ENCODE measurements around the gene TSACC.
"Not testable (repeated sequence)": the region's sequence is repeated elsewhere in the genome, so short reads cannot be mapped to it uniquely, and the experiment has no call there.

The TSACC gene

GRCh38 chr1:156323179-156323578, 15.1 kb upstream of the TSACC start:
- not testable (repeated sequence) for H3K4me3 Mint-ChIP-seq; H3K27me3 Mint-ChIP-seq (ENCODE audit: low read depth); H3K27ac Mint-ChIP-seq; H3K9me3 Mint-ChIP-seq; DNase-seq (ENCODE audit: low spot score); H3K4me1 Mint-ChIP-seq (ENCODE audit: low read depth)
- H3K36me3 Mint-ChIP-seq (ENCODE audit: low read depth) = peaks cover 58% of the 10 kb centered on the region

GRCh38 chr1:156336242-156336641, 2.1 kb upstream of the TSACC start:
- Mint-ChIP-seq H3K27ac (no peak overlapping the region), H3K4me1 (ENCODE audit: low read depth) (peaks cover 19% of the 10 kb centered on the region), H3K9me3 (no peaks in the 10 kb centered on the region), H3K4me3 (peak overlapping the region; percentile 95), H3K36me3 (ENCODE audit: low read depth) (peaks cover 48% of the 10 kb centered on the region), H3K27me3 (ENCODE audit: low read depth) (no peaks in the 10 kb centered on the region)
- DNase-seq (ENCODE audit: low spot score) = no peak

GRCh38 chr1:156337052-156337887, 1.1 kb upstream of the TSACC start:
- Mint-ChIP-seq H3K4me3 (peak overlapping the region; percentile 95), H3K9me3 (no peaks in the 10 kb centered on the region), H3K36me3 (ENCODE audit: low read depth) (peaks cover 43% of the 10 kb centered on the region), H3K4me1 (ENCODE audit: low read depth) (peaks cover 19% of the 10 kb centered on the region), H3K27me3 (ENCODE audit: low read depth) (no peaks in the 10 kb centered on the region), H3K27ac (peak overlapping the region; percentile 98)
- peak; percentile 5 for DNase-seq (ENCODE audit: low spot score)

- peak overlapping the region; percentile 98 for H3K27ac Mint-ChIP-seq
- DNase-seq (ENCODE audit: low spot score) = no peak
- no peaks in the 10 kb centered on the region for H3K27me3 Mint-ChIP-seq (ENCODE audit: low read depth)
- no peaks in the 10 kb centered on the region for H3K9me3 Mint-ChIP-seq
- H3K36me3 Mint-ChIP-seq (ENCODE audit: low read depth) = peaks cover 38% of the 10 kb centered on the region
- peak overlapping the region; percentile 95 for H3K4me3 Mint-ChIP-seq
- H3K4me1 Mint-ChIP-seq (ENCODE audit: low read depth) = peaks cover 19% of the 10 kb centered on the region
These were observed 492 bp upstream of the TSACC start for GRCh38 chr1:156337888-156338179.

GRCh38 chr1:156342166-156342955, 4.0 kb downstream of the TSACC start:
- H3K4me1 Mint-ChIP-seq (ENCODE audit: low read depth) = no peaks in the 10 kb centered on the region

GRCh38 chr1:156344409-156344808, 6.1 kb downstream of the TSACC start:
- H3K9me3 Mint-ChIP-seq = no peaks in the 10 kb centered on the region
- no peak overlapping the region for H3K27ac Mint-ChIP-seq
- H3K36me3 Mint-ChIP-seq (ENCODE audit: low read depth) = no peaks in the 10 kb centered on the region
- DNase-seq (ENCODE audit: low spot score) = no peak
- no peaks in the 10 kb centered on the region for H3K4me1 Mint-ChIP-seq (ENCODE audit: low read depth)
- H3K27me3 Mint-ChIP-seq (ENCODE audit: low read depth) = peaks cover 26% of the 10 kb centered on the region
- no peak overlapping the region for H3K4me3 Mint-ChIP-seq

More at GRCh38 chr1:156342166-156342955, 4.0 kb downstream of the TSACC start:
- Mint-ChIP-seq H3K9me3 (no peaks in the 10 kb centered on the region), H3K36me3 (ENCODE audit: low read depth) (peaks cover 6% of the 10 kb centered on the region), H3K27ac (no peak overlapping the region), H3K4me3 (no peak overlapping the region), H3K27me3 (ENCODE audit: low read depth) (peaks cover 20% of the 10 kb centered on the region)
- DNase-seq (ENCODE audit: low spot score) = no peak

- H3K27me3 Mint-ChIP-seq (ENCODE audit: low read depth) = peaks cover 26% of the 10 kb centered on the region
- not testable (repeated sequence) for H3K36me3 Mint-ChIP-seq (ENCODE audit: low read depth); H3K27ac Mint-ChIP-seq; H3K4me3 Mint-ChIP-seq; H3K9me3 Mint-ChIP-seq; H3K4me1 Mint-ChIP-seq (ENCODE audit: low read depth); DNase-seq (ENCODE audit: low spot score)
These were observed 7.7 kb downstream of the TSACC start for GRCh38 chr1:156346035-156346434.

- Mint-ChIP-seq H3K27me3 (ENCODE audit: low read depth) (peaks cover 26% of the 10 kb centered on the region), H3K36me3 (ENCODE audit: low read depth) (no peaks in the 10 kb centered on the region), H3K4me1 (ENCODE audit: low read depth) (peaks cover 4% of the 10 kb centered on the region), H3K4me3 (no peak overlapping the region), H3K9me3 (no peaks in the 10 kb centered on the region), H3K27ac (no peak overlapping the region)
- no peak for DNase-seq (ENCODE audit: low spot score)
These were observed 8.3 kb downstream of the TSACC start for GRCh38 chr1:156346636-156347035.

GRCh38 chr1:156347331-156347730, 9.0 kb downstream of the TSACC start:
- Mint-ChIP-seq H3K27me3 (ENCODE audit: low read depth) (peaks cover 28% of the 10 kb centered on the region), H3K9me3 (no peaks in the 10 kb centered on the region), H3K4me3 (no peak overlapping the region), H3K36me3 (ENCODE audit: low read depth) (no peaks in the 10 kb centered on the region), H3K4me1 (ENCODE audit: low read depth) (peaks cover 4% of the 10 kb centered on the region), H3K27ac (no peak overlapping the region)
- no peak for DNase-seq (ENCODE audit: low spot score)

GRCh38 chr1:156352481-156352880, 14.2 kb downstream of the TSACC start:
- peaks cover 23% of the 10 kb centered on the region for H3K27me3 Mint-ChIP-seq (ENCODE audit: low read depth)
- DNase-seq (ENCODE audit: low spot score); H3K4me3 Mint-ChIP-seq; H3K36me3 Mint-ChIP-seq (ENCODE audit: low read depth); H3K4me1 Mint-ChIP-seq (ENCODE audit: low read depth); H3K9me3 Mint-ChIP-seq; H3K27ac Mint-ChIP-seq: not testable (repeated sequence)

GRCh38 chr1:156356262-156356874, 18.0 kb downstream of the TSACC start:
- Mint-ChIP-seq H3K27me3 (ENCODE audit: low read depth) (peaks cover 45% of the 10 kb centered on the region), H3K27ac (no peak overlapping the region), H3K36me3 (ENCODE audit: low read depth) (no peaks in the 10 kb centered on the region), H3K4me1 (ENCODE audit: low read depth) (peaks cover 5% of the 10 kb centered on the region), H3K4me3 (no peak overlapping the region), H3K9me3 (no peaks in the 10 kb centered on the region)
- DNase-seq (ENCODE audit: low spot score) = no peak

GRCh38 chr1:156356875-156357534, 18.7 kb downstream of the TSACC start:
- H3K27me3 Mint-ChIP-seq (ENCODE audit: low read depth) = peaks cover 45% of the 10 kb centered on the region
- H3K36me3 Mint-ChIP-seq (ENCODE audit: low read depth) = no peaks in the 10 kb centered on the region
- DNase-seq (ENCODE audit: low spot score) = peak; percentile 65
- H3K9me3 Mint-ChIP-seq = no peaks in the 10 kb centered on the region
- H3K27ac Mint-ChIP-seq = no peak overlapping the region
- H3K4me1 Mint-ChIP-seq (ENCODE audit: low read depth) = peaks cover 4% of the 10 kb centered on the region
- H3K4me3 Mint-ChIP-seq = no peak overlapping the region

- Mint-ChIP-seq H3K4me1 (ENCODE audit: low read depth) (peaks cover 4% of the 10 kb centered on the region), H3K36me3 (ENCODE audit: low read depth) (no peaks in the 10 kb centered on the region), H3K4me3 (no peak overlapping the region), H3K9me3 (no peaks in the 10 kb centered on the region), H3K27ac (no peak overlapping the region), H3K27me3 (ENCODE audit: low read depth) (peaks cover 40% of the 10 kb centered on the region)
- DNase-seq (ENCODE audit: low spot score) = no peak
These were observed 19.7 kb downstream of the TSACC start for GRCh38 chr1:156357977-156358376.

- Mint-ChIP-seq H3K4me1 (ENCODE audit: low read depth) (peaks cover 4% of the 10 kb centered on the region), H3K27ac (no peak overlapping the region), H3K27me3 (ENCODE audit: low read depth) (peaks cover 40% of the 10 kb centered on the region), H3K9me3 (no peaks in the 10 kb centered on the region), H3K4me3 (no peak overlapping the region), H3K36me3 (ENCODE audit: low read depth) (no peaks in the 10 kb centered on the region)
- no peak for DNase-seq (ENCODE audit: low spot score)
These were observed 20.3 kb downstream of the TSACC start for GRCh38 chr1:156358641-156359040.

Measured in T-helper 2 cell treated with Interferon-gamma antibody and Interleukin-4, amounts not matched to agents 5 μg/mL and 100 μg/mL, for 36 hours (primary cell).